Measurements from ENCODE around the gene ROBO4.

ROBO4 gene

GRCh38 chr11:124898263-124898680 lies 607 bp upstream of the ROBO4 start:
- no peak for TF ChIP-seq EZH2phosphoT487 (IDR thresholded peaks at IDR 0.05; ENCODE audit: low read depth)
- no peak for TF ChIP-seq CTCF (IDR thresholded peaks at IDR 0.05; ENCODE audit: low read depth, low read length)
- Histone ChIP-seq H3K27ac (ENCODE audit: low read length) (no peak overlapping the region), H3K9ac (ENCODE audit: low read length) (no peak overlapping the region), H2AFZ (ENCODE audit: low read depth, low read length) (no peak overlapping the region), H3K36me3 (replicated peaks; ENCODE audit: low read depth, low read length) (no peaks in the 10 kb centered on the region), H3K79me2 (ENCODE audit: low read length) (no peaks in the 10 kb centered on the region), H3K27me3 (ENCODE audit: low read depth, low read length) (peaks cover 40% of the 10 kb centered on the region), H4K20me1 (ENCODE audit: insufficient read depth, low read length) (no peaks in the 10 kb centered on the region), H3K4me2 (ENCODE audit: low read length) (no peak overlapping the region), H3K9me3 (ENCODE audit: insufficient read depth, low read length) (no peaks in the 10 kb centered on the region), H3K4me1 (ENCODE audit: low read length) (0 out of 2 replicates have a peak, but pooled peaks cover 4% of the 10 kb centered on the region), H3K4me3 (ENCODE audit: low read length) (no peak overlapping the region)

GRCh38 chr11:124896821-124897391 lies 759 bp downstream of the ROBO4 start:
- no peaks in the 10 kb centered on the region for H3K36me3 ChIP-seq (replicated peaks; ENCODE audit: low read depth, low read length)
- H3K9me3 ChIP-seq (ENCODE audit: insufficient read depth, low read length): no peaks in the 10 kb centered on the region
- peaks cover 36% of the 10 kb centered on the region for H3K27me3 ChIP-seq (ENCODE audit: low read depth, low read length)
- no peaks in the 10 kb centered on the region for H3K79me2 ChIP-seq (ENCODE audit: low read length)
- no peak overlapping the region for H3K9ac ChIP-seq (ENCODE audit: low read length)
- H2AFZ ChIP-seq (ENCODE audit: low read depth, low read length): no peak overlapping the region
- no peak overlapping the region for H3K4me3 ChIP-seq (ENCODE audit: low read length)
- no peaks in the 10 kb centered on the region for H4K20me1 ChIP-seq (ENCODE audit: insufficient read depth, low read length)
- TF ChIP-seq CTCF (IDR thresholded peaks at IDR 0.05; ENCODE audit: low read depth, low read length) (no peak), EZH2phosphoT487 (IDR thresholded peaks at IDR 0.05; ENCODE audit: low read depth) (no peak)
- H3K4me1 ChIP-seq (ENCODE audit: low read length): 0 out of 2 replicates have a peak, but pooled peaks cover 4% of the 10 kb centered on the region
- H3K27ac ChIP-seq (ENCODE audit: low read length): no peak overlapping the region
- no peak overlapping the region for H3K4me2 ChIP-seq (ENCODE audit: low read length)

- Histone ChIP-seq H2AFZ (ENCODE audit: low read depth, low read length) (no peak overlapping the region), H3K4me3 (ENCODE audit: low read length) (no peak overlapping the region)
Observed at GRCh38 chr11:124896071-124896750, 1.5 kb downstream of the ROBO4 start.

More at GRCh38 chr11:124896071-124896750, 1.5 kb downstream of the ROBO4 start:
- Histone ChIP-seq H3K4me2 (ENCODE audit: low read length) (no peak overlapping the region), H3K4me1 (ENCODE audit: low read length) (0 out of 2 replicates have a peak, but pooled peaks cover 4% of the 10 kb centered on the region), H3K79me2 (ENCODE audit: low read length) (no peaks in the 10 kb centered on the region), H3K27ac (ENCODE audit: low read length) (no peak overlapping the region), H4K20me1 (ENCODE audit: insufficient read depth, low read length) (no peaks in the 10 kb centered on the region), H3K9me3 (ENCODE audit: insufficient read depth, low read length) (no peaks in the 10 kb centered on the region), H3K9ac (ENCODE audit: low read length) (no peak overlapping the region), H3K36me3 (replicated peaks; ENCODE audit: low read depth, low read length) (no peaks in the 10 kb centered on the region), H3K27me3 (ENCODE audit: low read depth, low read length) (peaks cover 29% of the 10 kb centered on the region)
- TF ChIP-seq EZH2phosphoT487 (IDR thresholded peaks at IDR 0.05; ENCODE audit: low read depth) (no peak), CTCF (IDR thresholded peaks at IDR 0.05; ENCODE audit: low read depth, low read length) (no peak)
